Measurements from ENCODE around the gene ANGEL2. TPM values are rescaled to one million over a fixed set of nuclear protein-coding genes. Genes with fewer than 3 reads are reported as not detected.

ANGEL2 gene
- total RNA-seq, 1 donor from 2014 or later = 33.1 TPM

DNA sequence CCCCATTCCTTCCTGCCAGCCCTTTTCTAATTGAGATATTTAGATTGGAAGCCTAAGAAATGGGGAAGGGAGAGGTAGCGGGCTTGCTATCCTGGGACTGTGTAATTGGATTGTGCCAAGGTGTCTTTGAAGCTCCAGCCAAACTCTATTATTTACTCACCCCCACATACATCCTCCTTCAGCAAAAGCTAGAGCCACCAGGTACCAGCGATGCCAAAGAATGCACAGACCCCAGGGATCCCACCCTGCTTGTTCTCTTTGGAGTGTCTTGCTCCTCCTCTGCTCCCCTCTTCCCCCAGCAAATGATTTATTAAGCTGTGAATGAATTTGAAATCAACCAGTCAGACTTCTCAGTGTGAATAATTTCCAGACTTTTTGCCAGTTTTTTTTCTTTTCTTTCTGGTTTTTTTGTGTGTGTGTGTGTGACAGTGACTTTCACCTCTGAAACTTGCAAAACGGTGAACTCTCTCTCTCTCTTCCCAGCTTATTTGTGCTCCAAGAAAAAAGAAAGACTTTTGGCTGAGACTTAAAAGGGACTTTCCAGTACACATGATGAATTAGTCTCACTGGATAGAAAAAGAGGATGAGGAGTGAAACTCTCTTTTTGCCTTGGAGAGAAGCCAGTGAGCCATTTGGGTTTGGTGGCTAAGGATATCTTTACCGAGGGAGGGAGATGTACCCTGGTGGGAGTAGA, 63.6 kb downstream of the ANGEL2 start:
- DNase-seq = no peak
- H3K9me3 Mint-ChIP-seq (ENCODE audit: unreplicated experiment) = peaks cover 18% of the 10 kb centered on the region
- H3K27ac Mint-ChIP-seq (ENCODE audit: unreplicated experiment) = peak overlapping the region; percentile 63
- peak overlapping the region; percentile 78 for H3K4me3 Mint-ChIP-seq (ENCODE audit: unreplicated experiment)
- H3K27me3 Mint-ChIP-seq (ENCODE audit: unreplicated experiment) = peaks cover 10% of the 10 kb centered on the region
- H3K36me3 Mint-ChIP-seq (ENCODE audit: unreplicated experiment) = no peaks in the 10 kb centered on the region
- TF ChIP-seq, protein P1, sequence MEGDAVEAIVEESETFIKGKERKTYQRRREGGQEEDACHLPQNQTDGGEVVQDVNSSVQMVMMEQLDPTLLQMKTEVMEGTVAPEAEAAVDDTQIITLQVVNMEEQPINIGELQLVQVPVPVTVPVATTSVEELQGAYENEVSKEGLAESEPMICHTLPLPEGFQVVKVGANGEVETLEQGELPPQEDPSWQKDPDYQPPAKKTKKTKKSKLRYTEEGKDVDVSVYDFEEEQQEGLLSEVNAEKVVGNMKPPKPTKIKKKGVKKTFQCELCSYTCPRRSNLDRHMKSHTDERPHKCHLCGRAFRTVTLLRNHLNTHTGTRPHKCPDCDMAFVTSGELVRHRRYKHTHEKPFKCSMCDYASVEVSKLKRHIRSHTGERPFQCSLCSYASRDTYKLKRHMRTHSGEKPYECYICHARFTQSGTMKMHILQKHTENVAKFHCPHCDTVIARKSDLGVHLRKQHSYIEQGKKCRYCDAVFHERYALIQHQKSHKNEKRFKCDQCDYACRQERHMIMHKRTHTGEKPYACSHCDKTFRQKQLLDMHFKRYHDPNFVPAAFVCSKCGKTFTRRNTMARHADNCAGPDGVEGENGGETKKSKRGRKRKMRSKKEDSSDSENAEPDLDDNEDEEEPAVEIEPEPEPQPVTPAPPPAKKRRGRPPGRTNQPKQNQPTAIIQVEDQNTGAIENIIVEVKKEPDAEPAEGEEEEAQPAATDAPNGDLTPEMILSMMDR (IDR thresholded peaks at IDR 0.05; ENCODE audit: partially characterized antibody, unreplicated experiment) = no peak
- H3K4me1 Mint-ChIP-seq (ENCODE audit: low read depth, unreplicated experiment) = peaks cover 31% of the 10 kb centered on the region

DNA sequence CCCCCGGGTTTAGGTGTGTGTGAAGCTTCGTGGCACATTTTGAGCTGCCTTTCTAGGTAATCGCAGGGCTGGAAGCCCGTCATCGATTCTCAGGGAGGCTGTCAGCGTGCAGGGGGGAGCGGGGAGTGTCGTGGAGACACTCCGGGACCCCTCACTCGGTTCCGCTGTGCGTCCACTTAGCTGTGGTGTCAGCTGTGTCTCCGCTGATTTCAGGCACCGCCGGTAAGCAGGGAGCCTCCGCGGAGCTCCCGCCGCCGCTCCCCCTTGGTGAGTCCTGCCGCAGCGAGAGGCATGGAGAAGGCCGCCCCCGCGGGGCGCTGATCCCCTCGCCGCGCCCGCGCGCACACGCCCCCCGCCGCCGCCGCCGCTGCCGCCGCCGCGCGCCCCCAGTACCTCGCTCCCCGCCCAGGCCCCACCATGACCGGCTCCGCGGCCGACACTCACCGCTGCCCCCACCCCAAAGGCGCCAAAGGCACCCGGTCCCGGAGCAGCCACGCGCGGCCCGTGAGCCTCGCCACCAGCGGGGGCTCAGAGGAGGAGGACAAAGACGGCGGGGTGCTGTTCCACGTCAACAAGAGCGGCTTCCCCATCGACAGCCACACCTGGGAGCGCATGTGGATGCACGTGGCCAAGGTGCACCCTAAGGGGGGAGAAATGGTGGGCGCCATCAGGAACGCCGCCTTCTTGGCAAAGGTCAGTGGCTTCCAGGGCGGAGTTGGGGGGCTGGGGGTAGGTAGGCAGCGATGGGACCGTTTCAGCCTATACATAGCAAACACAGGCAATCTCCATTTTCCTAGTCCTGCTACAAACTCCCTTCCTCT, 64.3 kb downstream of the ANGEL2 start:
- H3K36me3 Mint-ChIP-seq (ENCODE audit: unreplicated experiment) = no peaks in the 10 kb centered on the region
- H3K4me1 Mint-ChIP-seq (ENCODE audit: low read depth, unreplicated experiment) = peaks cover 31% of the 10 kb centered on the region

DNA sequence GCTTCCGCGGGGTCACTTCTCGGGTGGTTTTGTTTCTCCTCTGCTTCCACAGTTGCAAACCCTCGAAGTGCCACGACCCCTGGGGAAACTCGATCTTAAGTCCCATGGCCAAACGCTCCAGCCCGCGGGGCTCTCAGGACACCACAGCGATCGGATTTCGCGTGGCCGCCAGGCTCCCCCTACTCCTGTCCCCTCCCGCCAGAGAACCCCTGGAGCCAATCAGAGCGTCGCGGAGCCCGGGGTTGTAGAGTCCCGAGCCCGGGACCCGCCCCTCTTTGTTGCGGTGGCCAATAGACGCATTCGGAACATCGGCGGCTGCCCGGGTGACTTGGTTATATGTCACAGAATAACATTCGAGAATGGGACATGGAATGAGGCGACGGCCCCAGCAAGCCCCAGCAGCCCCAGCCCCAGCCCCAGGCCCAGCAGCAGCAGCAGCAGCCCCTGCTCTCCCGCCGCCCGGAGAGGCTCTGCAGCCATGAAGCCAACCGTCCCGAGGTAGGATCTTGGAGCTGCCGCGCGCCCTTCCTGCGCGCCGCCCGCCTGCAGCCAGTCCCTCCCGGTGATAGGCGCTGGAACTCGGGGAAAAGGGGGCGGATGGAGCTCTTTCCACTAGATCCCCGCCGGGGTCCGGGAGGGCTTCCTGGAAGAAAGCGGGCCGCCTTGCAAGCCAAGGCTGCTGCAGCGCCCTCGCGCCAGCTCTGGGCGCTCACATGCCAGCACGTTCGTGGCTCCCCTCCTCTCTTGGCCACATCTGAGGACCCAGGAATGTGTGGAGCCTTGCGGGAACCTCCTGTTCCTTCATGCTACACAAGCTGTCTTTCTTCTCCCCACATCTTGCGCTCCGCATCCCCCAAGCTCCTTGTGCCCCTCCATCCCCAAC, 65.2 kb downstream of the ANGEL2 start, which contains the start of gene VASH2:
Gene VASH2 (plus strand): TSS at position 299 of the 883 bp plus-strand sequence. CDS start 1,002 bp downstream, outside the sequence.
- Mint-ChIP-seq H3K4me3 (ENCODE audit: unreplicated experiment) (peak within 1 kb of the TSS; percentile 95), H3K36me3 (ENCODE audit: unreplicated experiment) (no peaks in the 10 kb centered on the region), H3K27ac (ENCODE audit: unreplicated experiment) (peak within 1 kb of the TSS; percentile 66), H3K4me1 (ENCODE audit: low read depth, unreplicated experiment) (peaks cover 33% of the 10 kb centered on the region), H3K27me3 (ENCODE audit: unreplicated experiment) (peaks cover 10% of the 10 kb centered on the region), H3K9me3 (ENCODE audit: unreplicated experiment) (peaks cover 18% of the 10 kb centered on the region)
- TF ChIP-seq, protein P1 (IDR thresholded peaks at IDR 0.05; ENCODE audit: partially characterized antibody, unreplicated experiment) = no peak
- peak; percentile 89 for DNase-seq

More for the DNA sequence above, 64.3 kb downstream of the ANGEL2 start:
- H3K27ac Mint-ChIP-seq (ENCODE audit: unreplicated experiment) = peak overlapping the region; percentile 66
- H3K4me3 Mint-ChIP-seq (ENCODE audit: unreplicated experiment) = peak overlapping the region; percentile 95
- H3K9me3 Mint-ChIP-seq (ENCODE audit: unreplicated experiment) = peaks cover 18% of the 10 kb centered on the region
- peaks cover 10% of the 10 kb centered on the region for H3K27me3 Mint-ChIP-seq (ENCODE audit: unreplicated experiment)
- peak; percentile 33 for DNase-seq
- TF ChIP-seq, protein P1 (IDR thresholded peaks at IDR 0.05; ENCODE audit: partially characterized antibody, unreplicated experiment) = no peak

DNA sequence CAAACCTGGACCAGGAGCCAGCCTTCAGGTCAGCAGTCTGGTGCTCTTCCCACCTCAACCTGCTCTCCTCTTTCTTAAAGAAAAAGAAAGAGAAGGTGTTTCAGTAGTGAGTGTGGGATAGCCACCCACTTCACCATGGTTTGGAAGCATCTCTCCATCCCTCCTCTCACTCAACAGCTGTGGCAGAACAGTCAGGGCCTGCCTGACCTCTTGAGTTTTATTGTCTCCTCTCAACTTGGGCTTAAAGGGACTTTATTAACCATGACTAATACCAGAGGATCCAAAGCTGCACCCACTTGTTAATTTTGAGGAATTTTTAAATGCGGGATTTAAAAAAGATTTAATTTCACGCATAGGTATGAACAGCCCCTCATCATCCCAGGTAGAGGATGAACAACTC, 65.9 kb downstream of the ANGEL2 start:
- Mint-ChIP-seq H3K27ac (ENCODE audit: unreplicated experiment) (no peak overlapping the region), H3K4me3 (ENCODE audit: unreplicated experiment) (peak overlapping the region; percentile 95), H3K27me3 (ENCODE audit: unreplicated experiment) (peaks cover 12% of the 10 kb centered on the region), H3K36me3 (ENCODE audit: unreplicated experiment) (no peaks in the 10 kb centered on the region), H3K4me1 (ENCODE audit: low read depth, unreplicated experiment) (peaks cover 33% of the 10 kb centered on the region), H3K9me3 (ENCODE audit: unreplicated experiment) (peaks cover 18% of the 10 kb centered on the region)
- TF ChIP-seq, protein P1 (IDR thresholded peaks at IDR 0.05; ENCODE audit: partially characterized antibody, unreplicated experiment) = no peak
- DNase-seq = no peak
